T-helper 2 cell (primary cell): ENCODE results near the gene ZCCHC14.
"Not testable (repeated sequence)": the region's sequence is repeated elsewhere in the genome, so short reads cannot be mapped to it uniquely, and the experiment has no call there.

ENCODE experiments used
- DNase-seq, 5 experiments: peaks; one replicate each; pipeline versions ENCODE4 v3.0.0 to v3.0.0-alpha.2; 2012 to 2022

The ZCCHC14 gene

DNA sequence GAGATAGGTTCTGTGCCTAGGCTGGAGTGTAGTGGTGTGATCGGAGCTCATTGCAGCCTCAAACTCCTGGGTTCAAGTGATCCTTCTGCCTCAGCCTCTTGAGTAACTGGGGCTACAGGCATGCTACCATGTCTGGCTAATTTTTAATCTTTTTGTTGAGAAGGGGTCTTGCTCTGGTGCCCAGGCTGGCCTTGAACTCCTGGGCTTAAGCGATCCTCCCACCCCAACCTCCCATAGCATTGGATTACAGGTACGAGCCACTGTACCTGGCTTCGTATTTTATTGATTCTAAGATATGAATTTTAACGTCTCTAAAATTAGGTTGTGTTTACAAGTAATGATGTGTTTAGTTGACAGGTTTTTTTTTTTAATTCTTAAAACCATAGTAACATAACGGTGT is 30.8 kb upstream of the ZCCHC14 start:
- DNase-seq = not testable (repeated sequence)

- DNase-seq = not testable (repeated sequence)
These were observed 28.9 kb upstream of the ZCCHC14 start for GRCh38 chr16:87521764-87522163.

- not testable (repeated sequence) for DNase-seq
These were observed 26.3 kb upstream of the ZCCHC14 start for GRCh38 chr16:87519170-87519569.

GRCh38 chr16:87518430-87519051 is 25.7 kb upstream of the ZCCHC14 start:
- DNase-seq = not testable (repeated sequence)

- not testable (repeated sequence) for DNase-seq
These were observed 25.0 kb upstream of the ZCCHC14 start for GRCh38 chr16:87517610-87518429.

DNA sequence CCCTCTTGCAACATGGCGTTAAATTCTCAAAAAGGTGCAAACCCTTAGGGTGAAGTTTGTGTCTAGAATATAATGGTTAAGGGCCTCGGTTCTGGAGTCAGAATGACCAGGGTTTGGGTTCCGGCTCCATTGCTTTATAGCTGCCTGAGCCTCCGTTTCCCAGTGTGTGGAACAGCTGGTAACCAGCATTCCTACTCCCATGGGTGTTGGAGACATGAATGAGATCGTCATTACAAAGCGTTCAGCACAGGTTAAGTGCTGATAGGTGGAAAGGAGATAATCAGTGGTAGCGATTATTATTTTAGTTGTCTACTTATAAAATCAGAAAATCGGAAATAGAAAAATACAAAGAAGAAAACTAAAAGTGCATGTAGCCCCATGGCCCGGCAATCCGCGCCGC is 23.5 kb upstream of the ZCCHC14 start:
- DNase-seq = no peak

- no peak for DNase-seq
These were observed 22.9 kb upstream of the ZCCHC14 start for GRCh38 chr16:87515475-87516330.

DNA sequence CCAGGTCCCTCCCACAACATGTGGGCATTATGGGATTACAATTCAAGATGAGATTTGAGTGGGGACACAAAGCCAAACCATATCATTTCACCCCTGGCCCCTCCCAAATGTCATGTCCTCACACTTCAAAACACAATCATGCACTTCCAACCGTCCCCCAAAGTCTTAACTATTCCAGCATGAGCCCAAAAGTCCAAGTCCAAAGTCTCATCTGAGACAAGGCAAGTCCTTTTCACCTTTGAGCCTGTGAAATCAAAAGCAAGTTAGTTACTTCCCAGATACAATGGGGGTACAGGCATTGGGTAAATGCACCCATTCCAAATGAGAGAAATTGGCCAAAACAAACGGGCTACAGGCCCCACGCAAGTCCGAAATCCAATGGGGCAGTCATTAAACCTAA is 17.0 kb upstream of the ZCCHC14 start:
- DNase-seq = not testable (repeated sequence)

GRCh38 chr16:87507351-87508069 is 14.7 kb upstream of the ZCCHC14 start:
- DNase-seq = no peak

DNA sequence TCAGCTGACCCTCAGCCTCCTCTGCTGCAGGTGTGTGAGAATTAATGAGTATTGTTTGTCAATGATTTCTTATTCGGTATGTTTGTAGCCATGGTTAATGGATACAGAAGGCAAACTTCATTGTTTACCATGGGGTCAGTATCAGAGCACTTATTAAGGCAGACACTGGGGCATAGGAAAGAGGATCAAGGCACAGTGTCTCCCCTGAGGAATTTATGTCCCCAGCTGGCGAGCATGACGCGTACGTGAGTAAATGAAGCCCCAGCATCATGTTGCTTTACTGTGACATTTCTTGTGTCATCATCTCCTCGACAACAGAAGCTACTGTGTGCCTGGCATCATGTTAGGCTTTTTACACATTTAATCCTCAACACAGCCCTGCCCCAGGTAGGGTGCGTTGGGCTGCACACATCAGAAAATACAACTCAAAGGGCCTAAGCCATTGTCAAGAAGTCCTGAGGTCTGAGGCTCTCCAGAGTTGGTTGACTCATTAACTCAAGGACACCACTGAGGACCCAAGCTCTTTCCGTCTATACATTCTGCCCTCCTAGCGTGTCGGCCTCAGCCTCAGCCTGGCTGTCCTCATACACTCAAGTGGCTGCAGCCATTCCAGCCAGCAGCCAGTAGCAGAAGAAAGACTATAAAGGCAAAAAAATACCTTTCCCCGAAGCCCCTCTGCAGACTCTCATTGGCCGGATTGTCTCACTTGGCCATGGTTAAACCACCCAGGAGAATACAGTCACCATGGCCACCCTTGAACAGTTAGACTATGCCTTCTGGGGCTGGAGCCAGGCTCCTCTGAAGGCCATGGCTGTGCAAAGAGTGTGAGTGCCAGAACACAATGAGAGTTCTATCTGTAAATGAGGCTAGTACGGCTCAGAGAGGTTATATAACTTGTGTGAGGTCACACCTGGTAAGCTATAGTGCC is 13.9 kb upstream of the ZCCHC14 start:
- no peak for DNase-seq

- DNase-seq = no peak
These were observed 13.0 kb upstream of the ZCCHC14 start for GRCh38 chr16:87505834-87506233.

GRCh38 chr16:87503232-87503937 is 10.6 kb upstream of the ZCCHC14 start:
- not testable (repeated sequence) for DNase-seq

DNA sequence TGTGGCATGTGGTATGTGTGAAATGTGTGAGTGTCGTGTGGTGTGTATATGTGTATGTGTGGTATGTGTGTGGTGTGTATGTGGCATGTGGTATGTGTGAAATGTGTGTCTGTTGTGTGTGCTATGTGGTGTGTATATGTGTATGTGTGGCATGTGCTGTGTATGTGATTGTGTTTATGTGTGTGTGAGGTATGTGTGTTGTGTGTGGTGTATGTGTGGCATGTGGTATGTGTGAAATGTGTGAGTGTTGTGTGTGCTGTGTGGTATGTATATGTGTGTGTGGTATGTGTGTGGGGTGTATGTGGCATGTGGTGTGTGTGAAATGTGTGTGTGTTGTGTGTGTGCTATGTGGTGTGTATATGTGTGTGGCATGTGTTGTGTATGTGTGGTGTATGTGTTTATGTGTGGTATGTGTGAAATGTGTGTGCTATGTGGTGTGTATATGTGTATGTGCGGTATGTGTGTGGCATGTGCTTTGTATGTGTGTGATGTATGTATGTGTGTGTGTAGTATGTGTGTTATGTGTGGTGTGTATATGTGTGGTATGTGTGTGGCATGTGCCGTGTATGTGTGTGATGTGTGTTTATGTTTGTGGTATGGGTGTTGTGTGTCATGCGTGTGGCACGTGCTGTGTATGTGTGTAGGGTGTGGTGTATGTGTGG is 9.6 kb upstream of the ZCCHC14 start:
- DNase-seq = no peak

GRCh38 chr16:87501117-87501516 is 8.3 kb upstream of the ZCCHC14 start:
- DNase-seq = no peak

- no peak for DNase-seq
These were observed 6.3 kb upstream of the ZCCHC14 start for GRCh38 chr16:87499189-87499486.

- no peak for DNase-seq
These were observed 5.7 kb upstream of the ZCCHC14 start for GRCh38 chr16:87498324-87499188.

DNA sequence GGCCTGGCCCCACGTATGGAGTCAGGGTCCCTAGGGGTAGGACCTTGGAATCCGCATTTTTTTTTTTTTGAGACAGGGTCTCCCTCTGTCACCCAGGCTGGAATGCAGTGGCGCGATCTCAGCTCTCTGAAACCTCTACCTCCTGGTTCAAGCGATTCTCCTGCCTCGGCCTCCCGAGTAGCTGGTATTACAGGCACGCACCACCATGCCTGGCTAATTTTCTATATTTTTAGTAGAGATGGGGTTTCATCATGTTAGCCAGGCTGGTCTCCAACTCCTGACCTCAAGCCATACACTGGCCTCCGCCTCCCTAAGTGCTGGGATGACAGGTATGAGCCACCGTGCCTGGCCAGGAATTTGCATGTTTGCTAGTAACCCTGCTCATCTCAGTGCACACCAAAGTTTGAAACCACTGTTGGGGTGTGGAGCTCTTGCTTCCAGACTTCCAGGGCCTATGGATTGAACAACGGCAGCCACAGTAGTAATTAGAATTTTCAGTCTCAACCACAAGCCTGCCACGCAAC is 5.0 kb upstream of the ZCCHC14 start:
- DNase-seq = not testable (repeated sequence)

DNA sequence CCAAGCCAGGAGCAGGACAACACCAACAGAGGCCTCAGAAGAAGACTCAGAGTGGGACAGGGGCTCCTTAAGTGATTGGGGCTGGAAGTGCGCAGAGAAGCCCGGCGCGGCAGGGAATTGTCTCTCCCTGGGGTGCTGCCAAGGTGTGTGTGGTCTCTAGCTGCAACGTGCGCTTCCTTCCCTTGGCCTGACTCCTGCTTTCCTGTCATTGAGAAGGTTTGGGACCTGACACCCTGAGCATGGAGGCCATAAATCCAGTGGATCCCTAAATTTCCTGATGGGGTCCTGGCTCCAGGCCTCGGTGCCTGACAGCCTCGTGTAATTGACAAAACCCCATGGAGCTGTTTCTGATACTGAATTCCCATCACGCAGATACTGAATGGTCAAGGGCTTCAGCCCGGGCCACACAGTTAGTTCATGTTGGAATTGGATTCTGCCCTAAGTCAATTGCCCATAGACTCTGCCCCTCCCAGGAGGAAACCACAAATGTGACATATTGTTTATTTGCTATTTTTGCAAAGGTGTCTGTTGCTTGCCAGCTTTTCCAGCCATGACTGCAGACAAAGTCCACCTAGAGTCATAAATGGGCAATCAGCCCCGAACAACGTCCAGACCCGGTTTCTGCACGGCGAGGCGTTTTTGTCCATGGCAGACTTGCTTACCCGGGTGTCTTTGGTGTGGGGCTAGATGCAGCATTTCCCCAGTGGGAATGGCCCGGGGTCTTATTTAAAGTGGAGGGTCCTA is 4.4 kb upstream of the ZCCHC14 start:
- DNase-seq = not testable (repeated sequence)
